GM23338 (cell line): ENCODE results near the gene H2BK1.

ENCODE experiments used
- EZH2 ChIP-seq: fragments of 200-600 bp; sonication (generic); IDR thresholded peaks from one replicate; pipeline ENCODE4 v1.8.0; 2017; ENCODE audit warnings: antibody characterized with exemption, mild to moderate bottlenecking, low read depth; ENCODE audit not compliant: unreplicated experiment
- JUNB ChIP-seq: IDR thresholded peaks from one replicate; pipeline ENCODE4 v1.6.1; 2016; ENCODE audit warnings: antibody characterized with exemption; ENCODE audit not compliant: unreplicated experiment
- POLR2AphosphoS5 ChIP-seq: IDR thresholded peaks from 2 replicates; pipeline ENCODE4 v1.6.1; 2016; ENCODE audit warnings: antibody characterized with exemption, low read depth
- ZNF462 ChIP-seq: fragments of 250-450 bp; sonication (Bioruptor Pico); IDR thresholded peaks from 2 replicates; pipeline ENCODE4 v1.5.0; 2020; ENCODE audit warnings: mild to moderate bottlenecking, moderate library complexity
- TF ChIP-seq, protein P1 (sequence below), 2 experiments: fragments of 200-600 bp in 1 of 2; sonication (generic) in 1 of 2; conservative IDR thresholded peaks; 2 replicates each; pipeline versions ENCODE4 v1.5.1 to v1.6.1; 2016 to 2017; ENCODE audit warnings: antibody characterized with exemption in 2 of 2, low read depth in 2 of 2, mild to moderate bottlenecking in 2 of 2, moderate library complexity in 1 of 2
- TF ChIP-seq, protein P2 (sequence below): IDR thresholded peaks from one replicate; pipeline ENCODE4 v1.6.1; 2018; ENCODE audit warnings: antibody characterized with exemption; ENCODE audit not compliant: unreplicated experiment

- TF ChIP-seq, protein P1, sequence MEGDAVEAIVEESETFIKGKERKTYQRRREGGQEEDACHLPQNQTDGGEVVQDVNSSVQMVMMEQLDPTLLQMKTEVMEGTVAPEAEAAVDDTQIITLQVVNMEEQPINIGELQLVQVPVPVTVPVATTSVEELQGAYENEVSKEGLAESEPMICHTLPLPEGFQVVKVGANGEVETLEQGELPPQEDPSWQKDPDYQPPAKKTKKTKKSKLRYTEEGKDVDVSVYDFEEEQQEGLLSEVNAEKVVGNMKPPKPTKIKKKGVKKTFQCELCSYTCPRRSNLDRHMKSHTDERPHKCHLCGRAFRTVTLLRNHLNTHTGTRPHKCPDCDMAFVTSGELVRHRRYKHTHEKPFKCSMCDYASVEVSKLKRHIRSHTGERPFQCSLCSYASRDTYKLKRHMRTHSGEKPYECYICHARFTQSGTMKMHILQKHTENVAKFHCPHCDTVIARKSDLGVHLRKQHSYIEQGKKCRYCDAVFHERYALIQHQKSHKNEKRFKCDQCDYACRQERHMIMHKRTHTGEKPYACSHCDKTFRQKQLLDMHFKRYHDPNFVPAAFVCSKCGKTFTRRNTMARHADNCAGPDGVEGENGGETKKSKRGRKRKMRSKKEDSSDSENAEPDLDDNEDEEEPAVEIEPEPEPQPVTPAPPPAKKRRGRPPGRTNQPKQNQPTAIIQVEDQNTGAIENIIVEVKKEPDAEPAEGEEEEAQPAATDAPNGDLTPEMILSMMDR (conservative IDR thresholded peaks at IDR 0.05; ENCODE audit: low read depth in 2 of 2) = 0 out of 4 replicates have a peak, but pooled peaks of 1 of the 2 experiments have one; percentile 7
- no peak for TF ChIP-seq POLR2AphosphoS5
- TF ChIP-seq EZH2 = no peak
- TF ChIP-seq JUNB = no peak
- TF ChIP-seq, protein P2, sequence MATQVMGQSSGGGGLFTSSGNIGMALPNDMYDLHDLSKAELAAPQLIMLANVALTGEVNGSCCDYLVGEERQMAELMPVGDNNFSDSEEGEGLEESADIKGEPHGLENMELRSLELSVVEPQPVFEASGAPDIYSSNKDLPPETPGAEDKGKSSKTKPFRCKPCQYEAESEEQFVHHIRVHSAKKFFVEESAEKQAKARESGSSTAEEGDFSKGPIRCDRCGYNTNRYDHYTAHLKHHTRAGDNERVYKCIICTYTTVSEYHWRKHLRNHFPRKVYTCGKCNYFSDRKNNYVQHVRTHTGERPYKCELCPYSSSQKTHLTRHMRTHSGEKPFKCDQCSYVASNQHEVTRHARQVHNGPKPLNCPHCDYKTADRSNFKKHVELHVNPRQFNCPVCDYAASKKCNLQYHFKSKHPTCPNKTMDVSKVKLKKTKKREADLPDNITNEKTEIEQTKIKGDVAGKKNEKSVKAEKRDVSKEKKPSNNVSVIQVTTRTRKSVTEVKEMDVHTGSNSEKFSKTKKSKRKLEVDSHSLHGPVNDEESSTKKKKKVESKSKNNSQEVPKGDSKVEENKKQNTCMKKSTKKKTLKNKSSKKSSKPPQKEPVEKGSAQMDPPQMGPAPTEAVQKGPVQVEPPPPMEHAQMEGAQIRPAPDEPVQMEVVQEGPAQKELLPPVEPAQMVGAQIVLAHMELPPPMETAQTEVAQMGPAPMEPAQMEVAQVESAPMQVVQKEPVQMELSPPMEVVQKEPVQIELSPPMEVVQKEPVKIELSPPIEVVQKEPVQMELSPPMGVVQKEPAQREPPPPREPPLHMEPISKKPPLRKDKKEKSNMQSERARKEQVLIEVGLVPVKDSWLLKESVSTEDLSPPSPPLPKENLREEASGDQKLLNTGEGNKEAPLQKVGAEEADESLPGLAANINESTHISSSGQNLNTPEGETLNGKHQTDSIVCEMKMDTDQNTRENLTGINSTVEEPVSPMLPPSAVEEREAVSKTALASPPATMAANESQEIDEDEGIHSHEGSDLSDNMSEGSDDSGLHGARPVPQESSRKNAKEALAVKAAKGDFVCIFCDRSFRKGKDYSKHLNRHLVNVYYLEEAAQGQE = no peak
- TF ChIP-seq ZNF462 (CRISPR knock-in tag) = no peak
Observed at GRCh38 chr7:151191544-151191943, 18.7 kb downstream of the H2BK1 start.
